MM.1S (cell line): ENCODE measurements around the gene MARF1.
"Not testable (repeated sequence)": the region's sequence is repeated elsewhere in the genome, so short reads cannot be mapped to it uniquely, and the experiment has no call there.

Experiments
- DNase-seq: peaks from one replicate; pipeline ENCODE4 v3.0.0-alpha.2; 2015
- H2AFZ ChIP-seq: fragments of 300-600 bp; sonication (generic); 2 replicates; pipeline ENCODE4 v1.6.0; 2016; ENCODE audit warnings: antibody characterized with exemption, low read length
- H3F3A ChIP-seq: fragments of 300-600 bp; sonication (generic); 2 replicates; pipeline ENCODE4 v1.6.1; 2016; ENCODE audit warnings: mild to moderate bottlenecking, antibody characterized with exemption, low read length, moderate library complexity, mixed read lengths; ENCODE audit not compliant: insufficient read depth
- H3K27ac ChIP-seq: fragments of 300-600 bp; sonication (generic); 2 replicates; pipeline ENCODE4 v1.5.1; 2016; ENCODE audit warnings: mild to moderate bottlenecking, low read length
- H3K27me3 ChIP-seq: fragments of 300-600 bp; sonication (generic); replicated peaks from 2 replicates; pipeline ENCODE4 v1.6.0; 2016; ENCODE audit warnings: low read length; ENCODE audit not compliant: insufficient read depth
- H3K36me3 ChIP-seq: fragments of 300-600 bp; sonication (generic); replicated peaks from 2 replicates; pipeline ENCODE4 v1.6.1; 2016; ENCODE audit warnings: mild to moderate bottlenecking, low read length, mixed read lengths; ENCODE audit not compliant: insufficient read depth
- H3K4me1 ChIP-seq: fragments of 300-600 bp; sonication (generic); 2 replicates; pipeline ENCODE4 v1.6.1; 2016; ENCODE audit warnings: low read length, mixed read lengths
- H3K4me2 ChIP-seq: fragments of 300-600 bp; sonication (generic); 2 replicates; pipeline ENCODE4 v1.6.0; 2016; ENCODE audit warnings: low read depth, low read length
- H3K4me3 ChIP-seq: fragments of 300-600 bp; sonication (generic); 2 replicates; pipeline ENCODE4 v1.5.1; 2016; ENCODE audit warnings: low read length, mixed read lengths
- H3K79me2 ChIP-seq: fragments of 300-600 bp; sonication (generic); 2 replicates; pipeline ENCODE4 v1.6.1; 2016; ENCODE audit warnings: mixed run types, low read length, mixed read lengths
- H3K9ac ChIP-seq: fragments of 300-600 bp; sonication (generic); 2 replicates; pipeline ENCODE4 v1.6.1; 2016; ENCODE audit warnings: low read length, mixed read lengths
- H3K9me2 ChIP-seq: fragments of 300-600 bp; sonication (generic); replicated peaks from 2 replicates; pipeline ENCODE4 v1.6.1; 2016; ENCODE audit warnings: mild to moderate bottlenecking, low read length, mixed read lengths; ENCODE audit not compliant: insufficient read depth
- H3K9me3 ChIP-seq: fragments of 300-600 bp; sonication (generic); replicated peaks from 2 replicates; pipeline ENCODE4 v1.6.1; 2016; ENCODE audit warnings: mild to moderate bottlenecking, low read length, mixed read lengths; ENCODE audit not compliant: insufficient read depth
- H4K20me1 ChIP-seq: fragments of 300-600 bp; sonication (generic); 2 replicates; pipeline ENCODE4 v1.6.1; 2016; ENCODE audit warnings: mild to moderate bottlenecking, low read length, moderate library complexity, mixed read lengths; ENCODE audit not compliant: insufficient read depth
- EZH2 ChIP-seq: fragments of 300-600 bp; sonication (generic); optimal IDR thresholded peaks from 2 replicates; pipeline ENCODE3; 2017; ENCODE audit warnings: low read depth, mild to moderate bottlenecking, antibody characterized with exemption, low read length, mixed read lengths
- EZH2phosphoT487 ChIP-seq: fragments of 300-600 bp; sonication (generic); IDR thresholded peaks from 2 replicates; pipeline ENCODE4 v1.6.1; 2018; ENCODE audit warnings: antibody characterized with exemption, low read length
- TF ChIP-seq, protein P1 (sequence below): fragments of 300-600 bp; sonication (generic); IDR thresholded peaks from 2 replicates; pipeline ENCODE4 v1.5.1; 2016; ENCODE audit warnings: antibody characterized with exemption, low read length, mixed read lengths

MARF1 gene

DNA sequence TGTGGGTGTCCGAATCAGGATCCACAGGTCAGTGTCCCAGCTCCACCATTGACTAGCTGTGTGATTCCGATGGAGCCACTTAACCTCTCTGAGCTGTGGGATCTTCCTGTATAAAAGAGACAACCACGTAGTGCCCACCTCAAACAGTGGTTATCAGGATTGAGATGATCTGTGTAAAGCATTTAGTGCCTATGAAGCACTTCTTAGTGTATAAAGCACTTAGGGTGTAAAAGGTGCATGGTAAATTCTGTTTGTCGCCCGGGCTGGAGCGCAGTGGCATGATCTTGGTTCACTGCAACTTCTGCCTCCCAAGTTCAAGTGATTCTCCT is 95.2 kb downstream of the MARF1 start:
- no peaks in the 10 kb centered on the region for H3K27me3 ChIP-seq
- H4K20me1 ChIP-seq: no peaks in the 10 kb centered on the region
- H3K9me3 ChIP-seq: no peaks in the 10 kb centered on the region
- TF ChIP-seq EZH2phosphoT487: no peak
- TF ChIP-seq EZH2: no peak
- TF ChIP-seq, protein P1, sequence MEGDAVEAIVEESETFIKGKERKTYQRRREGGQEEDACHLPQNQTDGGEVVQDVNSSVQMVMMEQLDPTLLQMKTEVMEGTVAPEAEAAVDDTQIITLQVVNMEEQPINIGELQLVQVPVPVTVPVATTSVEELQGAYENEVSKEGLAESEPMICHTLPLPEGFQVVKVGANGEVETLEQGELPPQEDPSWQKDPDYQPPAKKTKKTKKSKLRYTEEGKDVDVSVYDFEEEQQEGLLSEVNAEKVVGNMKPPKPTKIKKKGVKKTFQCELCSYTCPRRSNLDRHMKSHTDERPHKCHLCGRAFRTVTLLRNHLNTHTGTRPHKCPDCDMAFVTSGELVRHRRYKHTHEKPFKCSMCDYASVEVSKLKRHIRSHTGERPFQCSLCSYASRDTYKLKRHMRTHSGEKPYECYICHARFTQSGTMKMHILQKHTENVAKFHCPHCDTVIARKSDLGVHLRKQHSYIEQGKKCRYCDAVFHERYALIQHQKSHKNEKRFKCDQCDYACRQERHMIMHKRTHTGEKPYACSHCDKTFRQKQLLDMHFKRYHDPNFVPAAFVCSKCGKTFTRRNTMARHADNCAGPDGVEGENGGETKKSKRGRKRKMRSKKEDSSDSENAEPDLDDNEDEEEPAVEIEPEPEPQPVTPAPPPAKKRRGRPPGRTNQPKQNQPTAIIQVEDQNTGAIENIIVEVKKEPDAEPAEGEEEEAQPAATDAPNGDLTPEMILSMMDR: no peak
- no peak overlapping the region for H3K4me2 ChIP-seq
- H3K4me3 ChIP-seq: no peak overlapping the region
- no peaks in the 10 kb centered on the region for H3K9me2 ChIP-seq
- H3K79me2 ChIP-seq: no peaks in the 10 kb centered on the region
- H3K9ac ChIP-seq: no peak overlapping the region
- H3K4me1 ChIP-seq: no peaks in the 10 kb centered on the region
- no peaks in the 10 kb centered on the region for H3K36me3 ChIP-seq
- no peak overlapping the region for H2AFZ ChIP-seq
- no peak for DNase-seq
- no peak overlapping the region for H3K27ac ChIP-seq
- no peaks in the 10 kb centered on the region for H3F3A ChIP-seq

DNA sequence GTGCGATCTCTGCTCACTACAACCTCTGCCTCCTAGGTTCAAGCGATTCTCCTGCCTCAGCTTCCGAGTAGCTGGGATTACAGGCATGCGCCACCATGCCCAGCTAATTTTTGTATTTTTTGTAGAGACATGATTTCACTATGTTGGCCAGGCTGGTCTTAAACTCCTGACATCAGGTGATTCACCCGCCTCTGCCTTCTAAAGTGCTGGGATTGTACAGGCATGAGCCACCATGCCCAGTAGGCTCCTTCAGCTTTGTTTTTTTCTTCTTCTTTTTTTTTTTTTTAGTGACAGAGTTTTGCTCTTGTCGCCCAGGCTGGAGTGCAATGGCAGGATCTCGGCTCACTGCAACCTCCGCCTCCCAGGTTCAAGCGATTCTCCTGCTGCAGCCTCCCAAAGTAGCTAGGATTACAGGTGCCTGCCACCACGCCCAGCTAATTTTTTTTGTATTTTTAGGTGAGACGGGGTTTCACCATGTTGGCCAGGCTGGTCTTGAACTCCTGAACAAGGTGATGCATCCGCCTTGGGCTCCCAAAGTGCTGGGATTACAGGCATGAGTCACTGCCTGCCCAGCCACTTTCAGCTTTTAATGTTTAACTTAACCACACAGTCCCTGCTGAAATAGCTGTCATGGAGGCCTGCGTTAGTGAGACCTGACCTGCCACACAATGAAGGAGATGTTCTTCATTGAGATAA is 95.7 kb downstream of the MARF1 start:
- not testable (repeated sequence) for H3K79me2 ChIP-seq, H3K4me3 ChIP-seq, DNase-seq, H3F3A ChIP-seq, H3K9ac ChIP-seq, H3K9me2 ChIP-seq, H3K27me3 ChIP-seq, H3K4me1 ChIP-seq, H3K27ac ChIP-seq, H3K4me2 ChIP-seq, H4K20me1 ChIP-seq, H2AFZ ChIP-seq, H3K36me3 ChIP-seq, H3K9me3 ChIP-seq

DNA sequence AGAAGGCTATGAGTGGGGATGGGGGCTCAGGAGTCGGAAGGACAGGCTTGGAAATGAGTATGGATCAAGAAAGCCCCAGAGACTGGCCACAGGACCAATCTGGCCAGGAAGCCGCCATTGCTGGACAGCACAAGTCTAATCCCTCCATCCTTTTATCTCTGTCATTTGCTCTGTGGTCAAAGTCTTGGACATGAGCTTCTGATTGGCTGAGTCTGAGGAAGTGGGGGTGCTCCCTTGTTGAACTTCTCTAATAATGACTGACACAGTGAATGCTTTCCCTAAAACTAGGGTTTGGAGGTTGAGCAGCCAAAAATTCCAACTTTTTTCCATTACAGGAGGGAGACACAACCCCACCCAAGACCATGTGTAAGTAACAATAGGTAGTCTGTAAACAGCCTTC is 97.4 kb downstream of the MARF1 start:
- H3K4me2 ChIP-seq: no peak overlapping the region
- no peaks in the 10 kb centered on the region for H3F3A ChIP-seq
- H3K9ac ChIP-seq: no peak overlapping the region
- TF ChIP-seq EZH2 (no peak), EZH2phosphoT487 (no peak)
- TF ChIP-seq, protein P1: no peak
- H3K27ac ChIP-seq: no peak overlapping the region
- no peaks in the 10 kb centered on the region for H3K79me2 ChIP-seq
- no peaks in the 10 kb centered on the region for H3K36me3 ChIP-seq
- no peaks in the 10 kb centered on the region for H3K4me1 ChIP-seq
- H2AFZ ChIP-seq: no peak overlapping the region
- no peaks in the 10 kb centered on the region for H3K27me3 ChIP-seq
- no peaks in the 10 kb centered on the region for H3K9me2 ChIP-seq
- no peaks in the 10 kb centered on the region for H3K9me3 ChIP-seq
- no peaks in the 10 kb centered on the region for H4K20me1 ChIP-seq
- no peak for DNase-seq
- no peak overlapping the region for H3K4me3 ChIP-seq

DNA sequence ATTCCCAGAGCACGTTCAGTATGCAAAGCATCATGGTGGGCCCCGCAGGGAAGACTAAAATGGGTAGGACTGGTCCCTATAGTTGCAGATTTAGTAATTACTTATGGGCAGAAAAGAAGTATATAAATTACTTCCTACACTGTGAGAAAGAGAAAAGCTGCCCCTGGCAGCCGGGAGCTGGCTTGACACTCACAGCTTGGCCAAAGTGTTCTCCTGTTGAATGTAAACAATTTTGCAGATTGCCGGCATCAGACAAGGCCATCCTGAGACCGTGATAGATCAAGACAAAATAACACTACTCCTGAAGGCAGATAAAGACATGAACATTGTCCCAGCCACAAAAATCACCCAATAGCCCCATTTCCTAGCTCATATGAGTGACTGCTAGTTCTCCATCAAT is 98.5 kb downstream of the MARF1 start:
- Histone ChIP-seq H3K4me3 (no peak overlapping the region), H4K20me1 (no peaks in the 10 kb centered on the region), H3K36me3 (no peaks in the 10 kb centered on the region), H3F3A (no peaks in the 10 kb centered on the region), H3K27me3 (no peaks in the 10 kb centered on the region), H2AFZ (no peak overlapping the region), H3K9me3 (no peaks in the 10 kb centered on the region), H3K9me2 (no peaks in the 10 kb centered on the region), H3K4me1 (no peaks in the 10 kb centered on the region), H3K9ac (no peak overlapping the region), H3K79me2 (no peaks in the 10 kb centered on the region), H3K4me2 (no peak overlapping the region), H3K27ac (no peak overlapping the region)
- DNase-seq: no peak
- TF ChIP-seq, protein P1: no peak
- TF ChIP-seq EZH2 (no peak), EZH2phosphoT487 (no peak)
